GM23338 (cell line): ENCODE measurements around the gene MAD1L1.

Experiments
- ETS1 ChIP-seq: IDR thresholded peaks from 2 replicates; pipeline ENCODE4 v1.6.1; 2016; ENCODE audit warnings: antibody characterized with exemption
- EZH2 ChIP-seq: fragments of 200-600 bp; sonication (generic); IDR thresholded peaks from one replicate; pipeline ENCODE4 v1.8.0; 2017; ENCODE audit warnings: antibody characterized with exemption, mild to moderate bottlenecking, low read depth; ENCODE audit not compliant: unreplicated experiment
- EZH2phosphoT487 ChIP-seq: fragments of 200-600 bp; sonication (generic); IDR thresholded peaks from one replicate; pipeline ENCODE4 v1.8.1; 2018; ENCODE audit warnings: antibody characterized with exemption; ENCODE audit not compliant: unreplicated experiment
- JUNB ChIP-seq: IDR thresholded peaks from one replicate; pipeline ENCODE4 v1.6.1; 2016; ENCODE audit warnings: antibody characterized with exemption; ENCODE audit not compliant: unreplicated experiment
- POLR2AphosphoS5 ChIP-seq: IDR thresholded peaks from 2 replicates; pipeline ENCODE4 v1.6.1; 2016; ENCODE audit warnings: antibody characterized with exemption, low read depth
- STAT1 ChIP-seq: IDR thresholded peaks from one replicate; pipeline ENCODE4 v1.6.1; 2016; ENCODE audit warnings: antibody characterized with exemption; ENCODE audit not compliant: unreplicated experiment
- TF ChIP-seq, protein P1 (sequence below), 2 experiments: fragments of 200-600 bp in 1 of 2; sonication (generic) in 1 of 2; conservative IDR thresholded peaks; 2 replicates each; pipeline versions ENCODE4 v1.5.1 to v1.6.1; 2016 to 2017; ENCODE audit warnings: antibody characterized with exemption in 2 of 2, low read depth in 2 of 2, mild to moderate bottlenecking in 2 of 2, moderate library complexity in 1 of 2
- TF ChIP-seq, protein P2 (sequence below): IDR thresholded peaks from one replicate; pipeline ENCODE4 v1.6.1; 2018; ENCODE audit warnings: antibody characterized with exemption; ENCODE audit not compliant: unreplicated experiment
- TF ChIP-seq, protein P3 (sequence below): fragments of 250-450 bp; sonication (Bioruptor Pico); IDR thresholded peaks from 2 replicates; pipeline ENCODE4 v1.5.0; 2020; ENCODE audit warnings: mild to moderate bottlenecking, moderate library complexity

GRCh38 chr7:2117646-2118045 lies 115.1 kb downstream of the MAD1L1 start:
- TF ChIP-seq, protein P1, sequence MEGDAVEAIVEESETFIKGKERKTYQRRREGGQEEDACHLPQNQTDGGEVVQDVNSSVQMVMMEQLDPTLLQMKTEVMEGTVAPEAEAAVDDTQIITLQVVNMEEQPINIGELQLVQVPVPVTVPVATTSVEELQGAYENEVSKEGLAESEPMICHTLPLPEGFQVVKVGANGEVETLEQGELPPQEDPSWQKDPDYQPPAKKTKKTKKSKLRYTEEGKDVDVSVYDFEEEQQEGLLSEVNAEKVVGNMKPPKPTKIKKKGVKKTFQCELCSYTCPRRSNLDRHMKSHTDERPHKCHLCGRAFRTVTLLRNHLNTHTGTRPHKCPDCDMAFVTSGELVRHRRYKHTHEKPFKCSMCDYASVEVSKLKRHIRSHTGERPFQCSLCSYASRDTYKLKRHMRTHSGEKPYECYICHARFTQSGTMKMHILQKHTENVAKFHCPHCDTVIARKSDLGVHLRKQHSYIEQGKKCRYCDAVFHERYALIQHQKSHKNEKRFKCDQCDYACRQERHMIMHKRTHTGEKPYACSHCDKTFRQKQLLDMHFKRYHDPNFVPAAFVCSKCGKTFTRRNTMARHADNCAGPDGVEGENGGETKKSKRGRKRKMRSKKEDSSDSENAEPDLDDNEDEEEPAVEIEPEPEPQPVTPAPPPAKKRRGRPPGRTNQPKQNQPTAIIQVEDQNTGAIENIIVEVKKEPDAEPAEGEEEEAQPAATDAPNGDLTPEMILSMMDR (conservative IDR thresholded peaks at IDR 0.05; ENCODE audit: low read depth in 2 of 2), result no peak
- TF ChIP-seq EZH2phosphoT487 (no peak), EZH2 (no peak), POLR2AphosphoS5 (no peak), ETS1 (no peak), JUNB (no peak), STAT1 (no peak)
- TF ChIP-seq, protein P2, sequence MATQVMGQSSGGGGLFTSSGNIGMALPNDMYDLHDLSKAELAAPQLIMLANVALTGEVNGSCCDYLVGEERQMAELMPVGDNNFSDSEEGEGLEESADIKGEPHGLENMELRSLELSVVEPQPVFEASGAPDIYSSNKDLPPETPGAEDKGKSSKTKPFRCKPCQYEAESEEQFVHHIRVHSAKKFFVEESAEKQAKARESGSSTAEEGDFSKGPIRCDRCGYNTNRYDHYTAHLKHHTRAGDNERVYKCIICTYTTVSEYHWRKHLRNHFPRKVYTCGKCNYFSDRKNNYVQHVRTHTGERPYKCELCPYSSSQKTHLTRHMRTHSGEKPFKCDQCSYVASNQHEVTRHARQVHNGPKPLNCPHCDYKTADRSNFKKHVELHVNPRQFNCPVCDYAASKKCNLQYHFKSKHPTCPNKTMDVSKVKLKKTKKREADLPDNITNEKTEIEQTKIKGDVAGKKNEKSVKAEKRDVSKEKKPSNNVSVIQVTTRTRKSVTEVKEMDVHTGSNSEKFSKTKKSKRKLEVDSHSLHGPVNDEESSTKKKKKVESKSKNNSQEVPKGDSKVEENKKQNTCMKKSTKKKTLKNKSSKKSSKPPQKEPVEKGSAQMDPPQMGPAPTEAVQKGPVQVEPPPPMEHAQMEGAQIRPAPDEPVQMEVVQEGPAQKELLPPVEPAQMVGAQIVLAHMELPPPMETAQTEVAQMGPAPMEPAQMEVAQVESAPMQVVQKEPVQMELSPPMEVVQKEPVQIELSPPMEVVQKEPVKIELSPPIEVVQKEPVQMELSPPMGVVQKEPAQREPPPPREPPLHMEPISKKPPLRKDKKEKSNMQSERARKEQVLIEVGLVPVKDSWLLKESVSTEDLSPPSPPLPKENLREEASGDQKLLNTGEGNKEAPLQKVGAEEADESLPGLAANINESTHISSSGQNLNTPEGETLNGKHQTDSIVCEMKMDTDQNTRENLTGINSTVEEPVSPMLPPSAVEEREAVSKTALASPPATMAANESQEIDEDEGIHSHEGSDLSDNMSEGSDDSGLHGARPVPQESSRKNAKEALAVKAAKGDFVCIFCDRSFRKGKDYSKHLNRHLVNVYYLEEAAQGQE, result no peak
- TF ChIP-seq, protein P3, sequence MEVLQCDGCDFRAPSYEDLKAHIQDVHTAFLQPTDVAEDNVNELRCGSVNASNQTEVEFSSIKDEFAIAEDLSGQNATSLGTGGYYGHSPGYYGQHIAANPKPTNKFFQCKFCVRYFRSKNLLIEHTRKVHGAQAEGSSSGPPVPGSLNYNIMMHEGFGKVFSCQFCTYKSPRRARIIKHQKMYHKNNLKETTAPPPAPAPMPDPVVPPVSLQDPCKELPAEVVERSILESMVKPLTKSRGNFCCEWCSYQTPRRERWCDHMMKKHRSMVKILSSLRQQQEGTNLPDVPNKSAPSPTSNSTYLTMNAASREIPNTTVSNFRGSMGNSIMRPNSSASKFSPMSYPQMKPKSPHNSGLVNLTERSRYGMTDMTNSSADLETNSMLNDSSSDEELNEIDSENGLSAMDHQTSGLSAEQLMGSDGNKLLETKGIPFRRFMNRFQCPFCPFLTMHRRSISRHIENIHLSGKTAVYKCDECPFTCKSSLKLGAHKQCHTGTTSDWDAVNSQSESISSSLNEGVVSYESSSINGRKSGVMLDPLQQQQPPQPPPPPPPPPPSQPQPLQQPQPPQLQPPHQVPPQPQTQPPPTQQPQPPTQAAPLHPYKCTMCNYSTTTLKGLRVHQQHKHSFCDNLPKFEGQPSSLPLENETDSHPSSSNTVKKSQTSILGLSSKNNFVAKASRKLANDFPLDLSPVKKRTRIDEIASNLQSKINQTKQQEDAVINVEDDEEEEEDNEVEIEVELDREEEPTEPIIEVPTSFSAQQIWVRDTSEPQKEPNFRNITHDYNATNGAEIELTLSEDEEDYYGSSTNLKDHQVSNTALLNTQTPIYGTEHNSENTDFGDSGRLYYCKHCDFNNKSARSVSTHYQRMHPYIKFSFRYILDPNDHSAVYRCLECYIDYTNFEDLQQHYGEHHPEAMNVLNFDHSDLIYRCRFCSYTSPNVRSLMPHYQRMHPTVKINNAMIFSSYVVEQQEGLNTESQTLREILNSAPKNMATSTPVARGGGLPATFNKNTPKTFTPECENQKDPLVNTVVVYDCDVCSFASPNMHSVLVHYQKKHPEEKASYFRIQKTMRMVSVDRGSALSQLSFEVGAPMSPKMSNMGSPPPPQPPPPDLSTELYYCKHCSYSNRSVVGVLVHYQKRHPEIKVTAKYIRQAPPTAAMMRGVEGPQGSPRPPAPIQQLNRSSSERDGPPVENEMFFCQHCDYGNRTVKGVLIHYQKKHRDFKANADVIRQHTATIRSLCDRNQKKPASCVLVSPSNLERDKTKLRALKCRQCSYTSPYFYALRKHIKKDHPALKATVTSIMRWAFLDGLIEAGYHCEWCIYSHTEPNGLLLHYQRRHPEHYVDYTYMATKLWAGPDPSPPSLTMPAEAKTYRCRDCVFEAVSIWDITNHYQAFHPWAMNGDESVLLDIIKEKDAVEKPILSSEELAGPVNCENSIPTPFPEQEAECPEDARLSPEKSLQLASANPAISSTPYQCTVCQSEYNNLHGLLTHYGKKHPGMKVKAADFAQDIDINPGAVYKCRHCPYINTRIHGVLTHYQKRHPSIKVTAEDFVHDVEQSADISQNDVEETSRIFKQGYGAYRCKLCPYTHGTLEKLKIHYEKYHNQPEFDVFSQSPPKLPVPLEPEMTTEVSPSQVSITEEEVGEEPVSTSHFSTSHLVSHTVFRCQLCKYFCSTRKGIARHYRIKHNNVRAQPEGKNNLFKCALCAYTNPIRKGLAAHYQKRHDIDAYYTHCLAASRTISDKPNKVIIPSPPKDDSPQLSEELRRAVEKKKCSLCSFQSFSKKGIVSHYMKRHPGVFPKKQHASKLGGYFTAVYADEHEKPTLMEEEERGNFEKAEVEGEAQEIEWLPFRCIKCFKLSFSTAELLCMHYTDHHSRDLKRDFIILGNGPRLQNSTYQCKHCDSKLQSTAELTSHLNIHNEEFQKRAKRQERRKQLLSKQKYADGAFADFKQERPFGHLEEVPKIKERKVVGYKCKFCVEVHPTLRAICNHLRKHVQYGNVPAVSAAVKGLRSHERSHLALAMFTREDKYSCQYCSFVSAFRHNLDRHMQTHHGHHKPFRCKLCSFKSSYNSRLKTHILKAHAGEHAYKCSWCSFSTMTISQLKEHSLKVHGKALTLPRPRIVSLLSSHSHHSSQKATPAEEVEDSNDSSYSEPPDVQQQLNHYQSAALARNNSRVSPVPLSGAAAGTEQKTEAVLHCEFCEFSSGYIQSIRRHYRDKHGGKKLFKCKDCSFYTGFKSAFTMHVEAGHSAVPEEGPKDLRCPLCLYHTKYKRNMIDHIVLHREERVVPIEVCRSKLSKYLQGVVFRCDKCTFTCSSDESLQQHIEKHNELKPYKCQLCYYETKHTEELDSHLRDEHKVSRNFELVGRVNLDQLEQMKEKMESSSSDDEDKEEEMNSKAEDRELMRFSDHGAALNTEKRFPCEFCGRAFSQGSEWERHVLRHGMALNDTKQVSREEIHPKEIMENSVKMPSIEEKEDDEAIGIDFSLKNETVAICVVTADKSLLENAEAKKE (CRISPR knock-in tag), result no peak
